Measurements from ENCODE around the gene PBXIP1.

The PBXIP1 gene

DNA sequence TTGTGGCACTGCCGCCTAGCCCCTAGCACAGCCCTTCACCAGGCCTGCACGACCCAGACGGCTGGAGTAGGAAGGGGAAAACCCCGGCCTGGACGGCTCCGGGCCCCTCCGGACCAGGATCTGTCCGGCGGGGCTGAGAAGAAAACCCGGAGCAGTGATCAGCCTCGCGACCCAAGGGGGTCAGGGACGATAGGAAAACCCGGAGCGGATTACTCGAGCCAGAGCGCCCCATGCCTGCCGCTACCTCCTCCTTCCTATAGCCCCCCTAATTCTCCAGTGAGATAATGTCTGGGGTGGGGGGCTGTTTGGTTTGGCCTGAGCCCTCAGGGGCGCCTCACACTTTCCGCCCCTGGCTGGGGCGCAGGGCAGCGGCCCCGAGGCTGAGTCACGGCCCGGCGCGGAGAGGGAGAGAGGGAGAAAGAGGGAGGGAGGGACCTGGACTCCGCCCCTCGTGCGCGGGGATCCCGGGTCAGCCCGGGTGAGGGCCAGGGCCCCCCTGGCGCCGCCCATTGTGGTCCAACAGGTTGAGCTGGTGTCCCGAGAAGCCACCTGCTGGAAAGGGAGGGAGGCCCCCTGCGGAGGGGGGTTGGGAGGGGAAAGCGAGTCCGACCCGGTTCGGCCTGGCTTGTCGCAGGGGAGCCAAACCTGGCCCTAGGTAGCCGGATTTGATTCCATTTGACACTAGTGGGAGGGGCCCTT, 45.0 kb upstream of the PBXIP1 start:
- H3K9me3 ChIP-seq (ENCODE audit: severe bottlenecking), result no peaks in the 10 kb centered on the region
- H3K36me3 ChIP-seq (ENCODE audit: low read depth), result peaks cover 7% of the 10 kb centered on the region
- peaks cover 20% of the 10 kb centered on the region for H3K4me1 ChIP-seq (ENCODE audit: insufficient read depth, poor library complexity, severe bottlenecking)
- DNase-seq (ENCODE audit: low spot score), result peak; percentile 80
- peak overlapping the region; percentile 96 for H3K27ac ChIP-seq (ENCODE audit: poor library complexity, severe bottlenecking)
- ATAC-seq (ENCODE audit: low read depth), result peak; percentile 55
- peak overlapping the region; percentile 59 for H3K4me3 ChIP-seq (ENCODE audit: severe bottlenecking)
- TF ChIP-seq, protein P1, sequence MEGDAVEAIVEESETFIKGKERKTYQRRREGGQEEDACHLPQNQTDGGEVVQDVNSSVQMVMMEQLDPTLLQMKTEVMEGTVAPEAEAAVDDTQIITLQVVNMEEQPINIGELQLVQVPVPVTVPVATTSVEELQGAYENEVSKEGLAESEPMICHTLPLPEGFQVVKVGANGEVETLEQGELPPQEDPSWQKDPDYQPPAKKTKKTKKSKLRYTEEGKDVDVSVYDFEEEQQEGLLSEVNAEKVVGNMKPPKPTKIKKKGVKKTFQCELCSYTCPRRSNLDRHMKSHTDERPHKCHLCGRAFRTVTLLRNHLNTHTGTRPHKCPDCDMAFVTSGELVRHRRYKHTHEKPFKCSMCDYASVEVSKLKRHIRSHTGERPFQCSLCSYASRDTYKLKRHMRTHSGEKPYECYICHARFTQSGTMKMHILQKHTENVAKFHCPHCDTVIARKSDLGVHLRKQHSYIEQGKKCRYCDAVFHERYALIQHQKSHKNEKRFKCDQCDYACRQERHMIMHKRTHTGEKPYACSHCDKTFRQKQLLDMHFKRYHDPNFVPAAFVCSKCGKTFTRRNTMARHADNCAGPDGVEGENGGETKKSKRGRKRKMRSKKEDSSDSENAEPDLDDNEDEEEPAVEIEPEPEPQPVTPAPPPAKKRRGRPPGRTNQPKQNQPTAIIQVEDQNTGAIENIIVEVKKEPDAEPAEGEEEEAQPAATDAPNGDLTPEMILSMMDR (IDR thresholded peaks at IDR 0.05; ENCODE audit: poor library complexity, severe bottlenecking), result no peak
- no peaks in the 10 kb centered on the region for H3K27me3 ChIP-seq (ENCODE audit: insufficient read depth, poor library complexity, severe bottlenecking)

DNA sequence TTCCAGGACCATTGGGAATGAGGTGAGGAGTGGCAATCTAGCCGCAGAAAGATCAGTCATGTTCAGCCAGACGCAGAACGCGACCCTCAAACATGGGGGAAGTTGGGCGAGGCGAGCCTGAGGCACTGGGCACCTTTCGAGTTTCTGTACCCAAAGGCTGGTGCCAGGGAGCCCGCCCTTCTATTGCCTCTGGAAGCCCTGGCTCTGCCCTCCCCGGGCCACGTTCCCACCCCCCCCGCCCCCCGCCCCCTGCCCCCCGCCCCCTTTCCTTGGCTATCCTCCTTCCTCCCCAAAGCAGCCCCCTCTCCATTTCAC, 44.5 kb upstream of the PBXIP1 start:
- no peaks in the 10 kb centered on the region for H3K9me3 ChIP-seq (ENCODE audit: severe bottlenecking)
- no peaks in the 10 kb centered on the region for H3K27me3 ChIP-seq (ENCODE audit: insufficient read depth, poor library complexity, severe bottlenecking)
- peak overlapping the region; percentile 96 for H3K27ac ChIP-seq (ENCODE audit: poor library complexity, severe bottlenecking)
- DNase-seq (ENCODE audit: low spot score) (peak; percentile 42), ATAC-seq (ENCODE audit: low read depth) (no peak)
- peak overlapping the region; percentile 59 for H3K4me3 ChIP-seq (ENCODE audit: severe bottlenecking)
- TF ChIP-seq, protein P1 (IDR thresholded peaks at IDR 0.05; ENCODE audit: poor library complexity, severe bottlenecking), result no peak
- peaks cover 15% of the 10 kb centered on the region for H3K4me1 ChIP-seq (ENCODE audit: insufficient read depth, poor library complexity, severe bottlenecking)
- peaks cover 5% of the 10 kb centered on the region; the same call in 1 of the 2 replicates for H3K36me3 ChIP-seq (ENCODE audit: low read depth)

DNA sequence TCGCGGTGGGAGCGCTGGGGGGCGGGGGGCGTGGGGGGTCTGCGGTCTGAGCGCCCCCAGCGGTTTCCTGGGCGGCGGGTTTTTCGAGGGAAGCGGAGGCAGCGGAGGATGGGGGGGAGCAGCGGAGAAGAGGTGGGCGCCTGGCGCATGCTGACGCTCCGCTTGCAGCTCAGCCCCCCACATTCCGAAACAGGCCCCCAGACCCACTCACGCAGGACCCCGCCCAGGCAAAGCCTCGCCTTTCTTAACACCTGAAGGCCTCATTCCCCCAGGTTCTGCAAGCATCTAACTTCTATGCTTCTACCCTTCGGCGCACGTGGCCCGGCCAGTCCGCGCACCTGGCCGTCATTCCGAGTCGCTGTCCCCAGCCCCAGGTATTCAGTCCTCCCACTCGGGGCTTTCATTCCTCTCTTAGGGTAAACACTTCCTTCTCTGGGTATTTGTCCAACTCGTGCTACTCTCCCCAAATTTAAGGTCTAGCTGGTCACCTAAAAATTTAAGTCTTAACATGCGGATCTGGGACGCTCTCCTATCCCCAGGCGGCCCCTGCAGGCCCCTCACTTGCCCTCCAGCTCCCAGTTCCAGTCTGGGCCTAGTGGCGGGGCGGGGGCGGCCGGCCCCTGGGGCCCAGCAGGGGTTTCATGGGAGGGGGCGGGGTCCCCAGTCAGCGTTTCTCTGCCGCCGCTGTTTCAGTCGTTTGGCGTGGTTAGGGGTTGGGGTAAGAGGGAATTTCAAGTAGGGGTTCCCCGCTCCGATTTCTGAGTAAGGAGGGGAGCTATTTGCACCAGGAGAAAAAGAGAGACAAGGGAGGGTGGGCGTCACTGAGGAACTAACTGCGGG, 43.9 kb upstream of the PBXIP1 start:
- Histone ChIP-seq H3K4me3 (ENCODE audit: severe bottlenecking) (peak overlapping the region; percentile 4), H3K4me1 (ENCODE audit: insufficient read depth, poor library complexity, severe bottlenecking) (peaks cover 12% of the 10 kb centered on the region), H3K27ac (ENCODE audit: poor library complexity, severe bottlenecking) (peak overlapping the region; percentile 96), H3K9me3 (ENCODE audit: severe bottlenecking) (no peaks in the 10 kb centered on the region), H3K27me3 (ENCODE audit: insufficient read depth, poor library complexity, severe bottlenecking) (no peaks in the 10 kb centered on the region), H3K36me3 (ENCODE audit: low read depth) (peaks cover 5% of the 10 kb centered on the region; the same call in 1 of the 2 replicates)
- ATAC-seq (ENCODE audit: low read depth) (no peak), DNase-seq (ENCODE audit: low spot score) (peak; percentile 47)
- TF ChIP-seq, protein P1 (IDR thresholded peaks at IDR 0.05; ENCODE audit: poor library complexity, severe bottlenecking), result no peak

DNA sequence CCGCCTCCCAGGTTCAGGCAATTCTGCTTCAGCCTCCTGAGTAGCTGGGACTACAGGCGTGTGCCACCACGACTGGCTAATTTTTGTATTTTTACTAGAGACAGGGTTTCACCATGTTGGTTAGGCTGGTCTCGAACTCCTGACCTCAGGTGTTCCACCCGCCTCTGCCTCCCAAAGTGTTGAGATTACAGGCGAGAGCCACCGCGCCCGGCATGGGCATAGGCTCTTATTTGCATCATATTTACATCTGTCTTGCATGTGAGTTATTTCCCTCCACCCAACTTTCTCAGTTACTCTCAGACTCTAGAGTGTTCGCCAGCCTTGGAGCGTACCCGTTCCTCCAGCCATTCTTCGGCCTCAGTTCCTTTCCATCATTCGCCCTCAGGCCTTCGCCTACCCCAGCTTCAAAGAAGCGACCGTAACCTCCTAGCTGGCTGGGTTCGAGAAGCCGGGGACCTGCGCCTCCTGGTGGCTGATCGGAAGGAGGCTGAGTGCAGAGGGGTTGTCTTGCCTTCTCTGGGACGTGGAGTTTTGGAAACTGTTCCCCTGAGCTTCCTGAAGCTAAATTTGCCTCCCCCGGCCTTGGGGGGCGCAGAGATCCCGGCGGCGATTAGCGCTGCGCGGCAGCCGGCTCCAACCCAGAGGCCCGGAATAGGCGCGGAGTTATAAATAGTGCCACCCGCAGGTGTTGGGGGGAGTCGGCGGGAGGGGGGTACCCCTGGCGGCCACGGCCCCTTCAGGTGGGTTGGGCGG, 43.1 kb upstream of the PBXIP1 start:
- ATAC-seq (ENCODE audit: low read depth), result no peak

More for the DNA sequence above, 43.1 kb upstream of the PBXIP1 start:
- Histone ChIP-seq H3K27ac (ENCODE audit: poor library complexity, severe bottlenecking) (no peak overlapping the region), H3K27me3 (ENCODE audit: insufficient read depth, poor library complexity, severe bottlenecking) (no peaks in the 10 kb centered on the region), H3K4me1 (ENCODE audit: insufficient read depth, poor library complexity, severe bottlenecking) (peaks cover 6% of the 10 kb centered on the region), H3K36me3 (ENCODE audit: low read depth) (peaks cover 5% of the 10 kb centered on the region; the same call in 1 of the 2 replicates), H3K4me3 (ENCODE audit: severe bottlenecking) (no peak overlapping the region), H3K9me3 (ENCODE audit: severe bottlenecking) (no peaks in the 10 kb centered on the region)
- DNase-seq (ENCODE audit: low spot score), result peak; percentile 55
- TF ChIP-seq, protein P1 (IDR thresholded peaks at IDR 0.05; ENCODE audit: poor library complexity, severe bottlenecking), result peak; percentile 81

Data from RWPE2 (cell line).